ENCODE measurements around the gene JAM3. TPM values are rescaled to one million over a fixed set of nuclear protein-coding genes. Genes with fewer than 3 reads are reported as not detected.

The JAM3 gene
- total RNA-seq, 1 donor from 2014 or later: 438 TPM

- no peak for TF ChIP-seq CTCF (IDR thresholded peaks at IDR 0.05; ENCODE audit: unreplicated experiment)
- peaks cover 46% of the 10 kb centered on the region for H3K36me3 Mint-ChIP-seq (ENCODE audit: low read depth, unreplicated experiment)
These were observed 63.9 kb downstream of the JAM3 start for GRCh38 chr11:134132808-134133207.

GRCh38 chr11:134134167-134134566, 65.3 kb downstream of the JAM3 start:
- Mint-ChIP-seq H3K4me1 (ENCODE audit: unreplicated experiment) (peaks cover 33% of the 10 kb centered on the region), H3K4me3 (ENCODE audit: unreplicated experiment) (no peak overlapping the region), H3K27ac (ENCODE audit: unreplicated experiment) (no peak overlapping the region), H3K36me3 (ENCODE audit: low read depth, unreplicated experiment) (peaks cover 35% of the 10 kb centered on the region), H3K27me3 (ENCODE audit: unreplicated experiment) (peaks cover 2% of the 10 kb centered on the region), H3K9me3 (ENCODE audit: unreplicated experiment) (no peaks in the 10 kb centered on the region)
- no peak for DNase-seq (ENCODE audit: low spot score)
- TF ChIP-seq CTCF (IDR thresholded peaks at IDR 0.05; ENCODE audit: unreplicated experiment): no peak

More at GRCh38 chr11:134132808-134133207, 63.9 kb downstream of the JAM3 start:
- DNase-seq (ENCODE audit: low spot score): no peak
- peaks cover 33% of the 10 kb centered on the region for H3K4me1 Mint-ChIP-seq (ENCODE audit: unreplicated experiment)
- no peak overlapping the region for H3K4me3 Mint-ChIP-seq (ENCODE audit: unreplicated experiment)
- H3K27ac Mint-ChIP-seq (ENCODE audit: unreplicated experiment): no peak overlapping the region
- no peaks in the 10 kb centered on the region for H3K9me3 Mint-ChIP-seq (ENCODE audit: unreplicated experiment)
- H3K27me3 Mint-ChIP-seq (ENCODE audit: unreplicated experiment): peaks cover 2% of the 10 kb centered on the region

DNA sequence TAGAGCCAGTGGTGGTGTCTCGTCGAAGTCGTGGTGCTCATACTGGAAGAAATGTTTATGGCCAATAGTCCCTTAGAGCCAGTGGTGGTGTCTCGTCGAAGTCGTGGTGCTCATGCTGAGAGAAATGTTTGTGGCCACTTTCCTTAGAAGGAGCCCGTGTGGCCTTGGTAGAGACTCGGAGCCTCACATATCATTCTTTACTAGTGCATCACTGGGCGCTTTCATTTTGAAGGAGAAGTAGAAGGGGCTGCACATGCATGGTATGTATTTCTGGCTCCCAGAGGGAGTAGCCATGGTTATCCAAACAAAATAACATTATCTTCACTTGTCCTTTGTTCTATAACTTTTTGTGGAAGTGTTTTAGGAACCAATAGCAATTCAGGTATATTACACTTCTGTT, 69.5 kb downstream of the JAM3 start:
- peaks cover 47% of the 10 kb centered on the region for H3K36me3 Mint-ChIP-seq (ENCODE audit: low read depth, unreplicated experiment)
- peak overlapping the region; percentile 79 for H3K27ac Mint-ChIP-seq (ENCODE audit: unreplicated experiment)
- H3K4me1 Mint-ChIP-seq (ENCODE audit: unreplicated experiment): peaks cover 36% of the 10 kb centered on the region
- no peak for TF ChIP-seq CTCF (IDR thresholded peaks at IDR 0.05; ENCODE audit: unreplicated experiment)
- peaks cover 12% of the 10 kb centered on the region for H3K27me3 Mint-ChIP-seq (ENCODE audit: unreplicated experiment)
- no peak for DNase-seq (ENCODE audit: low spot score)
- H3K9me3 Mint-ChIP-seq (ENCODE audit: unreplicated experiment): no peaks in the 10 kb centered on the region
- no peak overlapping the region for H3K4me3 Mint-ChIP-seq (ENCODE audit: unreplicated experiment)

DNA sequence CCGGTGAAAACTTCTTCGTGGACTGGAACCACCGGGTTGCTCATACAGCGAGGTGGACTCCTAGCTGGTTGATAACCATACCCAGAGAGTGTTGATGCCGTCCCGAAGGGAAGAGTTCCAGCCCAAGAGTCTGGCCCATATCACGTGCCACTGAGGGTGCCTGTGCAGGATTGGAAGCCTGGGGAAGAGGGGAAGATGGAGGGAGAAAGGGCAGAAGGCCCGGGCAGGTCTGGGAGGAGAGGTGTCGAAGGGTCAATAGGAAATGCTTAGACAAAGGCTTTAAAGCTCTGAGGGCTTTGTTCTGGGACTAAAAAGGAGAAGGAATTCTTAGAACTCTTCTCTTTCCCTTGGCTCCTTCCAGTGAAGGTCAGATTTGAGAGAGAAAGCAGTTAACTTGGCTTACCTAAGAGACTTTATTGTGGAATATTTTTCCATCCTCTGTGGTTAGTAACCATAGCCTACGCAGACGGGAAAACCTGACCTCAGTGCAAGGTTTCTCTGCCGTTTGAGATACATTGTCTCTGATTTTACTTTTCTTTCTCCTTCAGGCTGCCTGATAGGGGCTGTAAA, 70.5 kb downstream of the JAM3 start:
- Mint-ChIP-seq H3K27ac (ENCODE audit: unreplicated experiment) (peak overlapping the region; percentile 90), H3K36me3 (ENCODE audit: low read depth, unreplicated experiment) (peaks cover 49% of the 10 kb centered on the region), H3K4me1 (ENCODE audit: unreplicated experiment) (peaks cover 47% of the 10 kb centered on the region), H3K4me3 (ENCODE audit: unreplicated experiment) (peak overlapping the region; percentile 74), H3K27me3 (ENCODE audit: unreplicated experiment) (peaks cover 12% of the 10 kb centered on the region), H3K9me3 (ENCODE audit: unreplicated experiment) (no peaks in the 10 kb centered on the region)
- no peak for TF ChIP-seq CTCF (IDR thresholded peaks at IDR 0.05; ENCODE audit: unreplicated experiment)
- no peak for DNase-seq (ENCODE audit: low spot score)

DNA sequence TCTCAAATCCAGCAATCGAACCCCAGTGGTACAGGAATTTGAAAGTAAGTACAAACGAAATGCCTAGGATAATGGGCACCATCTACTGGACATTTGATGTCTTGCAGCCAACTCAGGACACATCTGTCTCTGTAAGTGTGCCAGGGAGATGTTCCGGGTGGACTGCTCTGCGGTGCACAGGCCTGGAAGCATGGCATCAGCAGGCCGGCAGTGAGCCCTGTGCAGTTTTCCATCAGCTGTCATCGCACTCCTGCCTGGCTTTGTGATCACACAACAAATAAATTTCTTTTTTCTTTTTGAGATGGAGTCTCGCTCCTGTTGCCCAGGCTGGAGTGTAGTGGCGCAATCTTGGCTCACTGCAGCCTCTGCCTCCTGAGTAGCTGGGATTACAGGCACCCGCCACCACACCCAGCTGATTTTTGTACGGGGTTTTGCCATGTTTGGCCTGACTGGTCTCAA, 71.0 kb downstream of the JAM3 start:
- Mint-ChIP-seq H3K36me3 (ENCODE audit: low read depth, unreplicated experiment) (peaks cover 49% of the 10 kb centered on the region), H3K9me3 (ENCODE audit: unreplicated experiment) (no peaks in the 10 kb centered on the region), H3K4me3 (ENCODE audit: unreplicated experiment) (no peak overlapping the region), H3K4me1 (ENCODE audit: unreplicated experiment) (peaks cover 52% of the 10 kb centered on the region), H3K27ac (ENCODE audit: unreplicated experiment) (peak overlapping the region; percentile 90), H3K27me3 (ENCODE audit: unreplicated experiment) (peaks cover 12% of the 10 kb centered on the region)
- peak; percentile 69 for DNase-seq (ENCODE audit: low spot score)
- peak; percentile 75 for TF ChIP-seq CTCF (IDR thresholded peaks at IDR 0.05; ENCODE audit: unreplicated experiment)

Data from endothelial cell (in vitro differentiated cells).